ENCODE measurements around the gene RAMAC.
A peak's percentile ranks its signal among the peaks of the same experiment; 100 is the strongest.
"Not testable (repeated sequence)": the region's sequence is repeated elsewhere in the genome, so short reads cannot be mapped to it uniquely, and the experiment has no call there.

The RAMAC gene

DNA sequence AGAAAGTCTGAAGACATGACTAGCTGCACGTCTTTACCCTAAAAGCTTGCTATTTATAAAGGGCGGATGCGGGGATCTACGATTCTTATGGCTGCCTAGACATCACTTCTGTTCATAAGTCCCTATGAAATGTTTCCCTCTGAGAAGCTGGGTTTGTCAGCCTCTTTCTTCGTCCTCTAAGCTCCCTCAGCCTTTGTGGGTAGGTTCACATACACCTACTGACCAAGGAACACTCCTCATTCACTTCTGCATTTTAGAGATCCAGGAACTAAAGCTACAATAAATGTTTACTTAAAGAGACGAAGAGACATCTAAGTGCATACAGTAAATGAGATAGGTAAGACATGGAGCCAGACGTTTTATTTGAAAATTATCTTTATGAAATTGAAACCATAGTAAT lies 16.7 kb upstream of the RAMAC start:
- DNase-seq, result no peak

- DNase-seq, result no peak
These were observed 15.8 kb upstream of the RAMAC start for GRCh38 chr15:82970078-82970686.

DNA sequence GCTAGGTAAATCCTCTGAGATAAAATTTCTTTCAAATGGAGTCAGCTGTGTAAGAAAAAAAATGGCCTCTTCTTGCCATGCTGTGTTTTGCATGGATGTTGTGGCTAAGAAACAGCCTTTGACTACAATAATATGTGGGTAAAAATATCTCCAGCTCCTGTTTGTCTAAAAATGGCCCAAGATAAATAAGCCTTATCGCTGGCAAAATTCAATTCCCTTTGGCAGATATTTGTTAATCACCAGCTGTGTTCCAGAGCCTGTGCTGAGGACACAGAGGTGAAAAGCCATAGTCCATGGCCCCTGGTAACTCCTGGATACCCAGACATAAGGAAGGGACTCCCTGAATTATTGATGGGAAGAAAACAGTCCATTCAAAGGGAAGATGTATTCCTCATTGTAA lies 15.3 kb upstream of the RAMAC start:
- no peak for DNase-seq

- DNase-seq, result no peak
These were observed 14.6 kb upstream of the RAMAC start for GRCh38 chr15:82971218-82971984.

DNA sequence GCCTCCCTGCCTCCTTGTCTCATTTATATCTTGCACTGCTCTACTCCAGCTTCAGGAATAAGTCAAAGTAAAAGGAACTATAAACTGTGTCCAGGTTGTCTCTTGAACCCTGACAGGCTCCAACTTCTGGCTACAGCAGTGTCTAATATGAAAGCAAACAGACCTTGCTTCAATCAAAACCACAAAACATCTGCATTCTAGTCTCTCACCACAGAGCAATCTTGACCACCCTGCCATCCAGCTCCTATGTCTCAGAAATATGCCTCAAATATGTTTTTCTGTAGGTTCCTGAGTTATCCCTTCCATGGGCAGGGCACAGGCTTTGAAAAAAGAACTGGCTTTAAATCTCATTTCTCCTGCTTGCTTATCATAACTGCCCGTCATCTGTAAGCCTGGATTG lies 13.0 kb upstream of the RAMAC start:
- DNase-seq, result no peak

DNA sequence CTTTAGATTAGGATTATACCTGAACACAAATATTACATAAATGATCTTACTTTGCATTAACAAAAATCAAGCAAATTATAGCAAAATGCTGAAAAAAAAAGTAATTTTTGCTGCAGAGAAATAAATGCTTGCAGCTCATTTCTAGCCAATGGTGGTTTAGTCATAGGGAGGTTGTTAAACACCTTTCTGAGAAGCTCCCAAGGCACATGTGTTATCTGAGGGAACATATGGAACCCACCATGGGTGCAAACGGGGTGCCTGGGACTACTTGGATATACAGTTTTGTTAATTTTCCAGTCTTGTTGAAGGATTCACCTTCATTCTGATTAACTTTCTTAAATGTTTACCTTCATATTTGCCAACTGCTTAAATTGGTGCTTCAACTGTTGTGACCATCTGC lies 8.9 kb upstream of the RAMAC start:
- DNase-seq, result no peak

DNA sequence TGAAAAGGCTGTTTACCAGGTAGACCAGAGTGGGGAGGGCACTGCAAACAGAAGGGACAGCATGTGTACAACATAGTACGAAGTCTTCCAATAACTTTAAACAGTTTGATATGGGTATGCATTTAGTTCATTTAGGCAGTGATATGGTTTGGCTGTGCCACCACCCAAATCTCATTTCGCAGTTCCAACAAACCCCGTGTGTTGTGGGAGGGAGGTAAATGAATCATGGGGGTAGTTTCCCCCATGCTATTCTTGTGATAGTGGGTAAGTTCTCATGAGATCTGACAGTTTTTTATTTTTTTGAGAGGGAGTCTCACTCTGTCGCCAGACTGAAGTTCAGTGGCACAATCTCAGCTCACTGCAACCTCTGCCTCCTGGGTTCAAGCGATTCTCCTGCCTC lies 7.6 kb upstream of the RAMAC start:
- no peak for DNase-seq

GRCh38 chr15:82979726-82980125 lies 6.3 kb upstream of the RAMAC start:
- no peak for DNase-seq

DNA sequence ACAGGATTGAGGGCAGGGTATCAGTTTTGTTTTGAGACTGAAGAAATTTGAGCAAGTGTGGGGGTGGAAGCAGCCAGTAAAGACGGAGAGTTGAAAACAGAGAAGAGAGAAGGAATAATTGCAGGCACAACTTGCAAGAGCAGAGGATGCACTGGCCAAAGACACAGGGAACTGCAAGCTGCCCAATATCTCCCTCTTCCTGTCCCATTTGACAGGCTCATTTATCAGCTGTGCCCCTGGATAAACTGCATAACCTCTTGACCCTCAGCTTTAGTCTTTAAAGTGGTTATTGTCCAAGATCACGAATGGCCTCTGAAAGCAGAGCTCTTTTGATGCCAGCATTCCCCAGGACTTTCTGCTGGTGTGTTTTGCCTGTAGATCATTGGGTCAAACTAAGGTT lies 5.0 kb upstream of the RAMAC start:
- no peak for DNase-seq

DNA sequence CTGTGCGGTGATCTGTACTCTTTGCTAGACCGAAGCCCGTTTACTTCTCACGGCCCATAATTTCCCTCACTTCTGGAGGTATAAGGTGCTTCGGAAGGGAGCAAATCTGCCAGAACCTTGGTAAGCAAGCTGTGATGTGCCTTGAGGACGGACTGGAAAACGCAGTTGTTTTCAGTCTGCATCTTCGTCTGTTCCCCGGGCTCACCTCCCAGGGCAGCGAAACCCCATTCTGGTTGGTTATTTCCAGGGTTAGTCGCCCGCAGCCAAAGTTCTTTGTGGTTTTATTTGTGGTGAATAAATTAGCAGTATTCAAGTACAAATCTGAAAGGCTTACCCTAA lies 401 bp downstream of the RAMAC start:
- peak; percentile 21 for DNase-seq

DNA sequence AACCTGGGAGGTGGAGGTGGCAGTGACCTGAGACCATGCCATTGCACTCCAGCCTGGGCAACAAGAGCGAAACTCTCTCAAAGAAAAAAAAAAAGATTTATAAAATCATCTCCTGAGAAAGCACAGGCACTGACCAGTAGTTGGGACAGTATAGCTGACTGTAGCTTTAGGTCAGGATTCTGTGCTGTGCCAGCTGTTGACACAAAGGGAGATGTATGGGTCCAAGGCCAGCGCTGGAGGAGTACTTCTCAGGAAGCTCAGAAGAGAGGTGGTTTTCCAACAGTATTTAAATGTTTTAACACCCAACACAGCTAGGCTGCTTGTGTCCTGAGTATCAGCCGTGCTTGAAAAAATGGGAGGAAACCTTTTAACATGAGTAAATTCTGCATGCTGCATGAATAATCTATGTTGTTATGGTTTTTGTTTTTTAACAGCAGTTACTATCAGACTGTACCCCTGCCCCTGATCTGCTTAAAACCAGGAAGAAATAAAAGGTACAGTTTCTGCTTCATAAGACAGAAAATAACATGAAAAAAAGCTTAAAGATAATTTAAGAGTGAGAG lies 6.5 kb downstream of the RAMAC start:
- DNase-seq, result no peak

GRCh38 chr15:82993144-82993543 lies 7.1 kb downstream of the RAMAC start:
- no peak for DNase-seq

GRCh38 chr15:82995076-82995475 lies 9.1 kb downstream of the RAMAC start:
- no peak for DNase-seq

DNA sequence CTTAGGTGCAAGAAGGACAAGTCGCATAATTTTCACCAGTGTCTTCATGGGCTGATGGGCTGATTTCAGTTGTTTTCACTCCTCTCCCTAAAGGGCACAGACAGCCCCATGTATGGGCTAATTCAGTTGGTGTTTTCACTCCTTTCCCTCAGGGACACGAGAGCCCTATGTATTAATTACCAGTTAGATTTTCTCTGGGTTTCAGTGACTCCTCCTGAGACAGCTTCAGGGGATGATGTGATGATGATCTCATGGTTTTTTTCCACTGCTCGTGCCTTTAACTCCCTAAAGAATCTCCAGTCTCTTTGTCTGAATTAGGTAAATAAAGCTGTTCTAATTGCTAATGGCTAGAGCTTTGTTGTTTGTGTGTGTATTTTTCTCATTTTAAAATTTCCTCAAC lies 9.9 kb downstream of the RAMAC start:
- no peak for DNase-seq

- DNase-seq, result no peak
These were observed 13.4 kb downstream of the RAMAC start for GRCh38 chr15:82999426-82999825.

GRCh38 chr15:82999905-83000671 lies 14.1 kb downstream of the RAMAC start:
- peak; percentile 26 for DNase-seq

GRCh38 chr15:83000672-83001031 lies 14.6 kb downstream of the RAMAC start:
- not testable (repeated sequence) for DNase-seq

DNA sequence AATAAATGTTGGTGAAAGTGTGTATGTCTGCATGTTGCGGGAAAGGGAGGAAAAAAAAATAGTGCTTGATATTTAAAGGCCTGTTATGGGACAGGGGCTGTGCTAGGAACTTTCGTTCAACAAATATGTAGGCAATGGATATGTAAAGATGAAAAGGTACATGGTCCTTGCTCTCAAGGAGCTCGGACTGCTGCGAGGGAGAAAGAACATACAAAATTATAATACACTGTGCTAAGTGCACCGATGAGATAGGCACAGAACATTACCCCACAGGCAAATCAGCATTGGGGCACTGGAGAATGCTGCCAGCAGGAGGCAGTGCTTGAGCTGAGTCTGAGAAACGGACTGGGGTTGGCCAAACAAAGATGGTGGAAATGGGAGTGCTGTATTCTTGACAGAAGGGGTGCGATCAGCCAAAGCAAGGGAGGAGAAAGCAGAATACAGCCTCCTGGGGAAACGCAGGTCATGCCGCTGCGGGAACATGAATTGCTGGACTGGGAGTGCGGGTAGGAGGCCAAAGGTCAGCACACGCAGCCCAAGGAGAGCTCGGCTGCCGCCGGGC lies 24.8 kb downstream of the RAMAC start:
- DNase-seq, result peak; percentile 84

GRCh38 chr15:83011271-83012075 lies 25.5 kb downstream of the RAMAC start, which contains the start of gene C15orf40:
Gene C15orf40 (minus strand): TSS chr15:83011639. CDS start chr15:83011607, 32 bp downstream.
- DNase-seq, result peak; percentile 78

GRCh38 chr15:83012076-83012426 lies 26.0 kb downstream of the RAMAC start:
- no peak for DNase-seq

GRCh38 chr15:83012636-83013035 lies 26.6 kb downstream of the RAMAC start:
- DNase-seq, result no peak

- no peak for DNase-seq
These were observed 28.2 kb downstream of the RAMAC start for GRCh38 chr15:83014205-83014653.

- DNase-seq, result no peak
These were observed 29.4 kb downstream of the RAMAC start for GRCh38 chr15:83015361-83015760.
